Upper lobe of right lung (tissue), 1 donor: ENCODE results near the gene PHKB. TPM values are rescaled to one million over a fixed set of nuclear protein-coding genes. Genes with fewer than 3 reads are reported as not detected.

Experiments used
- ATAC-seq: fragments of 200-7000 bp; cut with Tn5 transposase; one replicate; pipeline ENCODE4 v1.9.1; 2020; ENCODE audit warnings: mild to moderate bottlenecking, moderate library complexity
- DNase-seq: peaks from one replicate; pipeline ENCODE4 v3.0.0-alpha.2; 2020
- H3K27ac ChIP-seq: fragments of 200-600 bp; one replicate; pipeline ENCODE4 v1.8.0; 2022
- H3K27me3 ChIP-seq: fragments of 200-600 bp; one replicate; pipeline ENCODE4 v1.8.0; 2022; ENCODE audit warnings: mild to moderate bottlenecking
- H3K36me3 ChIP-seq: fragments of 200-600 bp; one replicate; pipeline ENCODE4 v1.8.0; 2022
- H3K4me1 ChIP-seq: fragments of 200-600 bp; one replicate; pipeline ENCODE4 v1.8.0; 2022
- H3K4me3 ChIP-seq: fragments of 200-600 bp; one replicate; pipeline ENCODE4 v1.8.0; 2022; ENCODE audit warnings: mild to moderate bottlenecking
- H3K9me3 ChIP-seq: fragments of 200-600 bp; one replicate; pipeline ENCODE4 v1.8.0; 2022
- intact Hi-C: fragments of 100-400 bp; cut with DNase I; formaldehyde crosslinking; loops from one replicate; pipeline ENCODE4 v1.11.0; 2022
- total RNA-seq: library from RNA; stranded (reverse); fragmentation: NEBNext Ultra II Directional; extraction: Animal tissue kit (Norgen Biotek cat#: 25700); gene quantifications from one replicate; pipeline ENCODE4 v1.2.1, GENCODE V29; 2021
- TF ChIP-seq, protein P1 (sequence below): fragments of 200-600 bp; IDR thresholded peaks from one replicate; pipeline ENCODE4 v1.8.0; 2022; ENCODE audit warnings: antibody characterized with exemption
- donor health status: DM: no; HTN: yes; CAD: no; lungs with severe emphysema.

PHKB gene
- total RNA-seq, 1 donor from 2014 or later: 91.8 TPM

DNA sequence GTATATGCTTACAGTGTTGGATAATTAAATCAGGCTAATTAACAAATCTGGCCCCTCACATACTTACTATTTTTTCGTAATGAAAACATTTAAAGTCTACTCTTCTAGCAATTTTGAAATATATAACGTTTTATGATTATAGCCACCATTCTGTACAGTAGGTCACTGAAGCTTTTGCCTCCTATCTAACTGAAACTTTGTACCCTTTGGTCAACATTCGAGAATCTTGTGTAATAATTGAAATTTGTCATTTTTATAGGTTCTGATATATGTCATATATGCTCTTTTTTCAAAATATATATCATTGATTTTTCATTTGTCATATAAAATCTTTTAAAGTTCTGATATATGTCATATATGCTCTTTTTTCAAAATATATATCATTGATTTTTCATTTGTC, 12.7 kb downstream of the PHKB start:
- Histone ChIP-seq H3K9me3 (no peaks in the 10 kb centered on the region), H3K27ac (no peak overlapping the region), H3K4me3 (no peak overlapping the region), H3K27me3 (no peaks in the 10 kb centered on the region), H3K4me1 (peaks cover 6% of the 10 kb centered on the region), H3K36me3 (no peaks in the 10 kb centered on the region)
- TF ChIP-seq, protein P1, sequence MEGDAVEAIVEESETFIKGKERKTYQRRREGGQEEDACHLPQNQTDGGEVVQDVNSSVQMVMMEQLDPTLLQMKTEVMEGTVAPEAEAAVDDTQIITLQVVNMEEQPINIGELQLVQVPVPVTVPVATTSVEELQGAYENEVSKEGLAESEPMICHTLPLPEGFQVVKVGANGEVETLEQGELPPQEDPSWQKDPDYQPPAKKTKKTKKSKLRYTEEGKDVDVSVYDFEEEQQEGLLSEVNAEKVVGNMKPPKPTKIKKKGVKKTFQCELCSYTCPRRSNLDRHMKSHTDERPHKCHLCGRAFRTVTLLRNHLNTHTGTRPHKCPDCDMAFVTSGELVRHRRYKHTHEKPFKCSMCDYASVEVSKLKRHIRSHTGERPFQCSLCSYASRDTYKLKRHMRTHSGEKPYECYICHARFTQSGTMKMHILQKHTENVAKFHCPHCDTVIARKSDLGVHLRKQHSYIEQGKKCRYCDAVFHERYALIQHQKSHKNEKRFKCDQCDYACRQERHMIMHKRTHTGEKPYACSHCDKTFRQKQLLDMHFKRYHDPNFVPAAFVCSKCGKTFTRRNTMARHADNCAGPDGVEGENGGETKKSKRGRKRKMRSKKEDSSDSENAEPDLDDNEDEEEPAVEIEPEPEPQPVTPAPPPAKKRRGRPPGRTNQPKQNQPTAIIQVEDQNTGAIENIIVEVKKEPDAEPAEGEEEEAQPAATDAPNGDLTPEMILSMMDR: no peak
- DNase-seq (no peak), ATAC-seq (no peak)
- intact Hi-C loops: no loop called here

DNA sequence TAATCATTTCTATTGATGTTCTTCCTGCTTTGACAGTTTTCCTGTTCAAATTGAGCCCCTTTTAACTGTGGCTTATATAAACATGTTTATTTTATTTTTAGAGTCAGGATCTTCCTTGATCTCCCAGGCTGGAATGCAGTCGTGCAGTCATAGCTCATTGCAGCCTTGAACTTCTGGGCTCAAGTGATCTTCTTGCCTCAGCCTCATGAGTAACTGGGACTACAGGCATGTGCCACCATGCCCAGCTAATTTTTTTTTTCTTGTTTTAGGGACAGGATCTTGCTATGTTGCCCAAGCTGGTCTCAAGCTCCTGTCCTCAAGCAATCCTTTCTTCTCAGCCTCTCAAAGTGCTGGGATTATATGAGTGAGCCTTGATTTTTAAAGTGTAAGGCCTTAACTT, 14.7 kb downstream of the PHKB start:
- ATAC-seq (no peak), DNase-seq (no peak)
- H3K9me3 ChIP-seq: no peaks in the 10 kb centered on the region
- H3K27me3 ChIP-seq: no peaks in the 10 kb centered on the region
- TF ChIP-seq, protein P1: no peak
- intact Hi-C loops: no loop called here
- H3K36me3 ChIP-seq: no peaks in the 10 kb centered on the region
- H3K4me1 ChIP-seq: peaks cover 6% of the 10 kb centered on the region
- H3K27ac ChIP-seq: no peak overlapping the region
- H3K4me3 ChIP-seq: no peak overlapping the region

DNA sequence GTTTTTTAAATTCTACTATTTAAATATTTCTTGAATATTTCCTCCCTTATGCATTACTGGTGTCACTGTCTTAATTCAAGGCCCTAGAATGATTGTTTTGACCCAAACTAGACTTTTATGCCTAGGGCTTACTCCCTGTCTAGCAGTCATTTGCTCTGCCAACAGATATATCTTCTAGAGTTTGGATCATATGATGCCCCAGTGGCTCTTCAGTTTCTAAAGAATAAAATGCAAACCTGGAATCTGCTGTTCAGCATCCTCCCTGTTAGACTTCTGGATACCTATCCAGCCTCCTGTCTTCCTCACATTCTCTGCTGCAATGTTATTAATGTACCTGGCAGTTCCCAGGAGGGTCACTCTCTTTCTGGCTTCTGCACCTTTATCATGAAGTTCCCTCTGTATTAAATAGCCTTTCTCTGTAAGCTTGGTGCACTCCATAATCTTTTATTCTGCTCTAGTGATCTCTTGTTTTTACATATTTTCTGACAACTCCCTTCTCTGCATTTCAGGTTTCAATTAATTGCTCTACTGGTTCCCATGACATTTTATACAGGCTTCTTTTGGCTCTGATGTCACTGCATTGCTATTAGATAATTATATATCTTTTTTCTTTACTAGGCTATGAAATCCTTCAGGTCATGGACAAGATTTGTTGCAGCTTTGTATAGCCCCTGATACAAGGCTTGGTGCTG, 15.7 kb downstream of the PHKB start:
- ATAC-seq (no peak), DNase-seq (no peak)
- Histone ChIP-seq H3K27me3 (no peaks in the 10 kb centered on the region), H3K4me1 (peaks cover 6% of the 10 kb centered on the region), H3K4me3 (no peak overlapping the region), H3K36me3 (no peaks in the 10 kb centered on the region), H3K9me3 (no peaks in the 10 kb centered on the region), H3K27ac (no peak overlapping the region)
- intact Hi-C loops: no loop called here
- TF ChIP-seq, protein P1: no peak

DNA sequence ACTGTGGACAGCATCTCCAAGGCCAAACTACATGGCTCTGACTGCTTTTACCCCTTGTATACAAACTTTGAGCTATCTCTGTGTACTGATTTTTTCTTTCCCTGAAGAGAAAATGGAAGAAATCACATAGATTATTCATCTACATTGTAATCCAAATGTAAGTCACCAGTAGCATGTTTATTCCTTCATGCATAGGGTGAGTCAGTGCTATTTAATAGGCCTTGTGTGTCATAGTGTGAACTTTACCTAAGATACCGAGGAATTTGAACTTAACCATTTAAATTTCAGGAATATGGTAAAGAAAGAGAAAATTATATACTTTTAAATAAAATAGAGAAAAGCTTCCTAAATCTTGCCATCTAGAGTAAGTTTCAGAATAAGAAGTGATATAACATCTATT, 16.5 kb downstream of the PHKB start:
- TF ChIP-seq, protein P1: no peak
- DNase-seq (no peak), ATAC-seq (no peak)
- no peak overlapping the region for H3K4me3 ChIP-seq
- H3K36me3 ChIP-seq: no peaks in the 10 kb centered on the region
- H3K27me3 ChIP-seq: no peaks in the 10 kb centered on the region
- H3K4me1 ChIP-seq: peaks cover 6% of the 10 kb centered on the region
- intact Hi-C loops: no loop called here
- no peak overlapping the region for H3K27ac ChIP-seq
- no peaks in the 10 kb centered on the region for H3K9me3 ChIP-seq

DNA sequence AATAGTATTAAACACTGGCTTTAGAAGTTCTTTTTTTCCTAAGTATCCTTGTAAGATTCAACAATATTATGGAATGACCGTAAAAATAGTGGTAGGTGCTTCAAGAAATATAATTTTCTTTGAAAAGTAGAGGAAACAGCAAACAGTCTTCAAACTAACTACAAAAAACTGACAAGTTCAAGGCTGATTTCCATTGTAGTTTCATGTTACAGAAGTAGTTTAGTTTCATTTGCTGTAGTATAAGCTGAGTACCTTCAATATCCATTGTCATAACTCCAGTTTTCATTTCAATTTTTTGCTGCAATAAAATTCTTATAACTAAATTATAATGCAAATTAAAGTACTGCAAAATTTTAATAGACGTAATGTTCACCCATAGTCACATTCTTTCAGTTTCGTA, 19.3 kb downstream of the PHKB start:
- Histone ChIP-seq H3K4me1 (peaks cover 4% of the 10 kb centered on the region), H3K36me3 (no peaks in the 10 kb centered on the region), H3K27me3 (no peaks in the 10 kb centered on the region), H3K4me3 (no peak overlapping the region), H3K9me3 (no peaks in the 10 kb centered on the region), H3K27ac (no peak overlapping the region)
- DNase-seq (no peak), ATAC-seq (no peak)
- intact Hi-C loops: no loop called here
- TF ChIP-seq, protein P1: no peak
